Gastrocnemius medialis (tissue), 4 donors: ENCODE data around the gene DQX1.

Experiments used
- POLR2A ChIP-seq, 2 donors: fragments of 450-650 bp; IDR thresholded peaks; one replicate each; pipeline ENCODE4 v1.6.1; 2017; ENCODE audit warnings: antibody characterized with exemption in 2 of 2, mild to moderate bottlenecking in 2 of 2, moderate library complexity in 2 of 2
- TF ChIP-seq, protein P1 (sequence below), 5 experiments: fragments of 450-650 bp in 3 of 5; fragments of 200-600 bp in 2 of 5; sonication (generic) in 2 of 5; IDR thresholded peaks in 4 of 5; conservative IDR thresholded peaks in 1 of 5; 1 replicate in 4 of 5; 2 replicates in 1 of 5; pipeline ENCODE4 v1.5.1; 2016 to 2019; ENCODE audit warnings: antibody characterized with exemption in 5 of 5, mild to moderate bottlenecking in 3 of 5, moderate library complexity in 3 of 5

DNA sequence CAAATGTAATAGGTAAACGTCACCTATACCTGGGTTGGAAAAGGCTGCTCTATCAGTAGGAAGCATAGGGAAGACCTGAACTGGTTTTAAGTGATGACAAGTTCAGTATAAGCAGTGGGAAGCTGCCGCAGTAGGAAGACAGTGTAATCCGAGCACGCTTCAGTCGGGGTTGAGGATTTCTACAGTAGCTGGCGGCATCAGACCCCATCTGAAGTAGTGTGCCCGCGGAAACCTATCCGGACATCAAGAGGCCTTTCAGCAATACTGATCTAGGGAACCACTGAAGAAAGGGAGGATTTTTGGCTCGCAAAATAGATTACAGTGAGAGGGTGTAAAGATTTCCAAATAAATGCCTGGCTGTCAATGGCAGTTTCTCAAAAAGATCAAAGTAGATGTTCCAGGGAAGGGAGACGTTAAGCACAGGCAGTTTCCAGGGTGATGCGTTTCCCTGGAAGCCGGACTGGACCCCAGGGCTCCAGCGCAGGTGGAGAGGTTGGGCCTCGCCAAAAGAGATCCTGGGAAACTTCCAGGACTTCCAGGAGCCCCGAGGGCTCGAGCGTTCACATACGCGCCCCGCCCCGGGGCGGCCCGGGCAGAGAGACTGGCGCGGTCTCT lies 22.4 kb upstream of the DQX1 start:
- TF ChIP-seq, protein P1, sequence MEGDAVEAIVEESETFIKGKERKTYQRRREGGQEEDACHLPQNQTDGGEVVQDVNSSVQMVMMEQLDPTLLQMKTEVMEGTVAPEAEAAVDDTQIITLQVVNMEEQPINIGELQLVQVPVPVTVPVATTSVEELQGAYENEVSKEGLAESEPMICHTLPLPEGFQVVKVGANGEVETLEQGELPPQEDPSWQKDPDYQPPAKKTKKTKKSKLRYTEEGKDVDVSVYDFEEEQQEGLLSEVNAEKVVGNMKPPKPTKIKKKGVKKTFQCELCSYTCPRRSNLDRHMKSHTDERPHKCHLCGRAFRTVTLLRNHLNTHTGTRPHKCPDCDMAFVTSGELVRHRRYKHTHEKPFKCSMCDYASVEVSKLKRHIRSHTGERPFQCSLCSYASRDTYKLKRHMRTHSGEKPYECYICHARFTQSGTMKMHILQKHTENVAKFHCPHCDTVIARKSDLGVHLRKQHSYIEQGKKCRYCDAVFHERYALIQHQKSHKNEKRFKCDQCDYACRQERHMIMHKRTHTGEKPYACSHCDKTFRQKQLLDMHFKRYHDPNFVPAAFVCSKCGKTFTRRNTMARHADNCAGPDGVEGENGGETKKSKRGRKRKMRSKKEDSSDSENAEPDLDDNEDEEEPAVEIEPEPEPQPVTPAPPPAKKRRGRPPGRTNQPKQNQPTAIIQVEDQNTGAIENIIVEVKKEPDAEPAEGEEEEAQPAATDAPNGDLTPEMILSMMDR (IDR thresholded peaks at IDR 0.05 in 4 of 5, conservative IDR thresholded peaks at IDR 0.05 in 1 of 5): no peak
- TF ChIP-seq POLR2A (IDR thresholded peaks at IDR 0.05): no peak
